ENCODE data around the gene SYTL2.

GRCh38 chr11:85665733-85666132, 145.2 kb downstream of the SYTL2 start:
- TF ChIP-seq EP300 (IDR thresholded peaks at IDR 0.05) (no peak), CTCF (IDR thresholded peaks at IDR 0.05) (no peak)

Measured in ovary (tissue), 3 donors.